HG02763 (cell line): Measurements from ENCODE around the gene ZNF274.
A peak's percentile ranks its signal among the peaks of the same experiment; 100 is the strongest.
"Not testable (repeated sequence)": the region's sequence is repeated elsewhere in the genome, so short reads cannot be mapped to it uniquely, and the experiment has no call there.

Experiments used
- ATAC-seq: cut with Tn5 transposase; IDR thresholded peaks from one replicate; pipeline ENCODE4 v1.9.1; 2021; ENCODE audit warnings: mild to moderate bottlenecking, moderate library complexity; ENCODE audit not compliant: unreplicated experiment

Gene ZNF274

GRCh38 chr19:58182989-58183816 lies at the start of gene ZNF274:
TSS of gene ZNF274 (plus strand) at chr19:58183061. CDS start at chr19:58183966, 905 bp downstream.
- peak; percentile 89 for ATAC-seq

- no peak for ATAC-seq
Observed at GRCh38 chr19:58134244-58134643, 48.6 kb upstream of the ZNF274 start.

DNA sequence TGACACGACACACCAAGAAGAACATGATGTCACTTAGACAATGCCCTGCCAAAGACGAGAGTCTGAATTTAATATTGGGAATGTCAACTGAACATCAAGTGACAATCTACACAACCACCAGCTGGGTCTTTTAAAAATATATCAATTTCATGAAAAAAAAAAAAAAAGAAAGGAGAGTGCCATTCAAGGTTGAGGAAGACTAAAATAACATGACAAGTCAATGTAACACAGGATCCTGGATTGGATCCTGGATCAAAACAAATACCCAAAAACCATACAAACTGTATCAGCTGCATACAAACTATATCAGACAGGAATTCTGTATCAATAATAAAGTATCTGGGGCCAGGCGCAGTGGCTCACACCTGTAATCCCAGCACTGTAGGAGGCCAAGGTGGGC lies 37.0 kb upstream of the ZNF274 start:
- ATAC-seq = no peak

GRCh38 chr19:58147475-58147874 lies 35.4 kb upstream of the ZNF274 start:
- not testable (repeated sequence) for ATAC-seq

GRCh38 chr19:58150328-58150921 lies 32.4 kb upstream of the ZNF274 start, which contains the start of gene ZNF329:
TSS of gene ZNF329 (minus strand) at chr19:58150789. CDS start at chr19:58129503, 21,286 bp downstream.
- ATAC-seq = peak; percentile 57

DNA sequence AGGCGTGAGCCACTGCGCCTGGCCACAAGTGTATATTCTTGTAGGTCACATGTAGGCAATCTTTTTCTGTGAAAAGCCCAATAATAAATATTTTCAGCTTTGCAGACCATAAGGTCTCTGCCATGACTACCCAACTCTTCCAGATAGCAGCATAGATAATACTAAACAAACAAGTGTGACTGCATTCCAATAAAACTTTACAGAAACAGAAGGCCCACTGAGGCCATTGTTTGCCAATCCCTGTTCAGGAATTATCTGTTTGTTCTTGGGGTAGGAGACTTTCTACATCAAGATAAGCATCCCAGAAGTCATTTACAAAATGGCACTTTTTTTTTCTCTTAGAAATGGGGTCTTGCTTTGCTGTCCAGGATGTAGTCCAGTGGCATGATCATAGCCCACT lies 29.5 kb upstream of the ZNF274 start:
- no peak for ATAC-seq

GRCh38 chr19:58154287-58154678 lies 28.6 kb upstream of the ZNF274 start:
- no peak for ATAC-seq

DNA sequence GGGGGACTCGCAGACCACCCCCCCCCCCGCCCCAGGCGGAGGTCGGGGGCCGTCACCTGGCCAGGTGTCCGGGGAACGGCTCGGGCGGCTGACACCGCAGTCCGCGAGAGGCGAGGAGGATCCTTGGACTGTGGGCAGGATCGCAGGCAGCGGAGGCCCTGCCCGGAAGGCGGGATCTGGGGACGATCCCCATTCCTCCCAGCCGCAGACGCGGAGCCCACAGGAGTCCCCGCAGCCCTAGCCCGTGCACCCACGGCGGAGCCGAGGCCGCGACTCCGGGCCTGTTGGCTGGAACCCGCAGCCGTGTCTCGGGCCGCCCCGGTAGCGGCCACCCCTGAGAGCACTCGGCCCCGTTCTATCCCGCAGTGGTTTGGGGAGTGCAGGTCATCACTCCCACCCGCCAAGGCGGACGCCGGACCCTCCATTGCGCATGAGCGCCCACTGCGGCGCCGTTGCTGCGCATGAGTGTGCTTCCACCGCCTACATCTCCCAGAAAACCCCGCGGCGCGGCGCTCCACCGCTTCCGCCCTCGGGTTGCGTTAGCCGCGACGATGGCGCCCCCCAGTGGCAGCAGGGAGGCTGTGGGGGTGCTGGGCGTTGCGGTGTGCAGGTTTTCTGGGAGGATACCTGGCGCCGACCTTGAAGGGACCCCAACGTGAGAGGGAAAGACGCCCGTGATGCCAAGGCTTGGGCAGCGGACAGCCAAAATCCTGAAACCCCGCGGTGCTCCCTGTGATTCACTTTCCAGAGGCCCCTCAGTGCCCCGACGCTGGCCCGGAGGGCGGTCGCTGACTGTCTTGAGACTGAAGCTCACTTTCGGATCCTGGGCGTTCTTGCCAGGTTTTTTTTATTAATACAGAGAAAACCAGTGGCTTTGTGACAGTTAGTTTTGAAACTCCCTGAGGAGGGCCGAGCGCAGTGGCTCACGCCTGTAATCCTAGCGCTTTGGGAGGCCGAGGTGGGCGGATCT lies 27.9 kb upstream of the ZNF274 start:
- ATAC-seq = peak; percentile 67

DNA sequence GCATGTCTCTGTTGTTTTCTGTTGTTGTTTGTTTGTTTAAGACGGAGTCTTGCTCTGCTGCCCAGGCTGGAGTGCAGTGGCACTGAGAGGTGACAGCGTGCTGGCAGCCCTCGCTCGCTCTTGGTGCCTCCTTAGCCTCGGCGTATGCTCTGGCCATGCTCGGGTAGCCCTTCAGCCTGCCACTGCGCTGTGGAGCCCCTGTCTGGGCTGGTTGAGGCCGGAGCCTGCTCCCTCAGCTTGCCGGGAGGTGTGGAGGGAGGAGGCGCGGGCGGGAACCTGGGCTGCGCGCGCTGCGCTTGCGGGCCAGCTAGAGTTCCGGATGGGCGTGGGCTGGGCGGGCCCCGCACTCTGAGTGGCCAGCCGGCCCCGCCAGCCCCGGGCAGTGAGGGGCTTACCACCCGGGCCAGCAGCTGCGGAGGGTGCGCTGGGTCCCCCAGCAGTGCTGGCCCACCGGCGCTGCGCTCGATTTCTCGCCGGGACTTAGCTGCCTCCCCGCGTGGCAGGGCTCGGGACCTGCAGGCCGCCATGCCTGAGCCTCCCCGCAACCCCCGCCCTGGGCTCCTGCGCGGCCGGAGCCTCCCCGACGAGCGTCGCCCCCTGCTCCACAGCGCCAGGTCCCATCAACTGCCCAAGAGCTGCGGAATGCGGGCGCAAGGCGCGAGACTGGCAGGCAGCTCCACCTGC lies 25.7 kb upstream of the ZNF274 start:
- ATAC-seq = no peak

GRCh38 chr19:58166268-58166667 lies 16.6 kb upstream of the ZNF274 start:
- no peak for ATAC-seq

- ATAC-seq = no peak
Observed at GRCh38 chr19:58166708-58167280, 16.1 kb upstream of the ZNF274 start.

DNA sequence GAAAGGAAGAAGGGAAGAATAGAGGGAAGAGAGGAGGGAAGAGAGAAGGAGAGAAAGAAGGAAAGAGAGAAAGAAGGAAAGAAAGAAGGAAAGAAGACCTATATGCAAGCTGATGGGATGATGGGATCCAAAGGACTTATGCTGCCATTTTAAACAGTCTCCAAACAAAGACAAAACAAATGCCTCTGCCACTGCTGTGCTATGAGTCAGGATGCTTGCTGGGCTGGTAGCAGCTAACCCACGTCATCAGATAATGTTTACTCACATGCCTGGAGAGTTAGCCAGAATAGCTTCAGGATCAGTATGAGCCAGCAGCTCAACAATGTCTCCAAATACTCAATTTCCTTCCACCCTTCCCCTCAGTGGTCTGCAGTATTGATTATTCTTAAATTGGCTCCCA lies 12.0 kb upstream of the ZNF274 start:
- no peak for ATAC-seq

DNA sequence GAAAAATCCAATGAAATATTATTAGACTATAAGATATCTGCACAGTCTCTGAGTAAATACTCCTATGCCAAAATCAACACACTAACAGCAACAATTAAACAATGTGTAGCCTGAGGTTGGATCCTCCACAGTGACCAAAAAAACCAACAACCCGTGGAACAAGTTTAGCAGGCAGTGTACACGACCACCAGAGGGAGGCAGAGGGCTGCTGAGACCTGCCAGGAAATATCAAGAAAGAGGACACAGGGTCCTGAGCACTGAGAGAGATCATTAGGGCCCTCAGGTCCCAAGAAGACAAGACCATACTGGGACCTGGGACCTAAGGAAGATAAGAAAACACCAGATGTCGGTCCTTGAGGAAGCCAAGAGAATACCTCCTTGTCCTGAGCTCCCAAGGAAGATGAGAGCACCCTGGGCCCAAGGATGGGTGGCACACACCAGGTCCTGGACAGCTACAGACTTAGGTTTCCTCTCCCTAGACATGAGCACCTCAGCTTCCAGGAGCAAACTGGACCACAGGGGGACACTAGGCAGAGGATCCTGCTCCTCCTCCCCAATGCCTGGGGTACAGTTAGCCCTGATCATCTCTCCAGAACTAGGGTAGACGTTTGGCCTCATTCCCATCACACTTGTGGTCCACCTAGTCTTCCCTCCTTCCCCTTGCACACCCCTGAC lies 822 bp upstream of the ZNF274 start:
- ATAC-seq = no peak

- no peak for ATAC-seq
Observed at GRCh38 chr19:58182577-58182988, 278 bp upstream of the ZNF274 start.

DNA sequence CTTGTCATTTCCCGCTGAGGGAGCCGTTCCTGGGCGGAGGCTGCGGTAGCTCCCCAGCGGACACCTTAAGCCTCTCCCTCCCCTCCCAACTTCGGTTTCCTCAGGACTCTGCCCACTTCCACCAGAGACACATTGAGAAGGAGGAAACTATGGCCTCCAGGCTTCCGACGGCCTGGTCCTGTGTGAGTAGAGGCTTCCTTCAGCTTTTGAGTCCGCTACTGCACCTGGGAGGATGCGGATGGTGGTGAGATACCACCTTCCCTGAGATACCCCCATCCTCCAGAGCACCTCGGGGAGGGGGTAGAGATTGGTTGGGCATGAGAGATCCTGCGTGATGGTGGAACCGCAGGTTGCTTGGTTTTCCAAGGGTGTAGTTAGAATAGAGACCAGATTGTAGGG lies 955 bp downstream of the ZNF274 start:
- no peak for ATAC-seq

DNA sequence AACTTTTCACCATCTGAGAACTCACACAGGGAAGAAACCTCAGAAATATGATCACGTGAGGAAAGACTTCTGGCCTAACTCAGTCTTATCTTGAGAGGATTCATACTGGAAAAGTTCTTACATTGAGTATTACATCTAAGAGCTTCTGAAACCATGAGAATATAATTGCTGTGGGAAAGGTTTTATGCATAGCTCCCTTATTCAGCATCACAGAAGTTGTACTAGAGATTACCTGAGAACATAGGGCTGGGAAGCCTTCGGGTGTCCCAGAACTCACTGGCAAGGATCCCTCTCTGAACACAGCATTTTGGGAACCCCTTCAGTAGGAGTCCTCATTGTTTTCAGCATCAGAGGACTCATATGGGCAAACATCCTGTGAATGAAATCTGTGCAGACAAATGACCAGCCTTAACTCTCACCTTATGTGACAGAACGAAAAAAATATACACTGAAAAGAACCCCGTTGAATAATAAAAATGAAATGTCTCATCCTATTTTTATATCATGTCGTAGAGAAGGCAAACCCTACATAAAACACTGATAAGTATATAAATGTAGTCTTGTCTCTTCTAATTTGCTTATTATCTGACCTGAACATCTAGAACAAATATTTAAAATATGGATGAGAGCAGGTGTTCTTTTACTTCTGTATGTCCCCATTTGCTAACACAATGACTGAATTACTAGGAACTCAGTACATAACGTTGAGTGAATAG lies 14.2 kb downstream of the ZNF274 start:
- ATAC-seq = no peak

DNA sequence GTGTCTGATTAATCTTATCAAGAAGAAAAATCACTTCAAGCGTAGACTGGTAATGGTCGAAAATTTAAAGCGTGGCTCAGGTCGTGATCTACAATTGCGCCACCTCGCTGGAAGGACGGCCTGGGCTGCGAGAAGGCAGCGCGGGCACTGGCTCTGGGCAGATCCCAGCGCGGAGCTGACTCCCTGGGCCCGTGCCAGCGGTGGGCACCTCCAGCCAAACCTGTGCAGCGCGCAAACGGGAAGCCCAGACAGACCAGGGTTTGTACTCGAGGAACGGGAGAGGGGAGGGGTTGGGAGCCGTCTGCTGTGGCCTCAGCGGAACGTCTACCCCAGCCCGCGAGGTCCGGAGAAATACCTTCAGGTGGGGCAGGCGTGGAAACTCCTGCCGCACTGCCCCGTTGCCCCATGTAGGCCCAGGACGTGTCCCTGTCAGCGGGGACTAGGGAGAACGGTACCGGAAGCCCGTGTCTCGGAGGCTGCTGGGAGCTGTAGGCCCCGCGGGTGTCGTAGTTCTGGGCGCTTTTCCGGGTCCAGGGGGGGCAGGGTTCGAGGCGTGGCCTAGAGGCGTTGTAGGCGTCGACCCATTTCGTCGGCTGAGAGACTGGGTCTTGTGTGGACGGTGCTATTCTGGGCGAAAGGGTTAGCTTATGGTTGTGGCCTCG lies 21.1 kb downstream of the ZNF274 start:
- no peak for ATAC-seq

DNA sequence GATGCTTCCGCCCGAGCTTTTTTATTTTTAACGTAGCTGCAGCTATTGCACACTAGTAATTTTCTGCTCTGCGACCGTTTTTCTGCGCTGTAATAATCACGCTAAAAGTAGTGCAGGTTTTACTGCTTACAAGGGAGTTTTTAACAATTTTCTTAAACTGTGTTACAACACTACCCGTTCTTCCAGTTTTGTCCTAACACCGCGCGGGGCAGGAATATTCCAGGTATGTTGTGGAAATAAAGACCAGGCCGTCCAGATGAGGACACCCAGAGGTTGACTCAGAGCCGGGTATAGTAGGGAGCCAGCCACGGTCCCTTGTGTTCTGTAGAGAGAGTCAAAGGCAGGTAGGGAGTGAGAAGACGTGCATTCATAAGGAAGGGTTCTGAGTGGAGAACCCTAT lies 21.7 kb downstream of the ZNF274 start:
- no peak for ATAC-seq

DNA sequence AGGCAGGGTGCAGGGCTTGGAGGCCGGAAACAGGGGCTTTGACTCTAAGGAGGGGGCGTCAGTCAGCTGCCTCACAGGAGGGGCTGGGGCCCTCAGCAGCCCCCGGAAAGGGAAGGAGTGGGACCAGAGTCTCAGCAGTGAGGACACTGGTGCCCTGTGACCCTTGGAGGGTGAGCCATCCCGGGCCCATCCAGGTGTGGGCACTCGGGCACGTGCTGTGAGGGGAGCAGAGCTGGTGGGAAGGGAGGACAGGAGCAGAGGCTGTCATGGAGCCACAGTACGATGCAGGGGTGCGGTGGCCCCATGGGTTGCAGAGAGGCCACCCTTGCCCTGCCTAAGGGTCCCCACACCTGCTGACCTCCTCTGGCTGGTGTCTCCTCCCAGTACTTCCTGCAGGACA lies 26.7 kb downstream of the ZNF274 start:
- ATAC-seq = no peak
